Sigmoid colon (tissue), 4 donors: ENCODE data around the gene TSPAN18.

Experiments
- POLR2AphosphoS5 ChIP-seq, 4 donors: sonication (generic); formaldehyde crosslinking; IDR thresholded peaks; one replicate each; pipeline ENCODE4 v1.6.1; 2017; ENCODE audit warnings: antibody characterized with exemption in 4 of 4
- TF ChIP-seq, protein P1 (sequence below), 4 experiments: fragments of 450-650 bp in 3 of 4; fragments of 200-600 bp in 1 of 4; IDR thresholded peaks; one replicate each; pipeline ENCODE4 v1.5.1; 2016 to 2019; ENCODE audit warnings: antibody characterized with exemption in 4 of 4, mild to moderate bottlenecking in 3 of 4, moderate library complexity in 2 of 4

DNA sequence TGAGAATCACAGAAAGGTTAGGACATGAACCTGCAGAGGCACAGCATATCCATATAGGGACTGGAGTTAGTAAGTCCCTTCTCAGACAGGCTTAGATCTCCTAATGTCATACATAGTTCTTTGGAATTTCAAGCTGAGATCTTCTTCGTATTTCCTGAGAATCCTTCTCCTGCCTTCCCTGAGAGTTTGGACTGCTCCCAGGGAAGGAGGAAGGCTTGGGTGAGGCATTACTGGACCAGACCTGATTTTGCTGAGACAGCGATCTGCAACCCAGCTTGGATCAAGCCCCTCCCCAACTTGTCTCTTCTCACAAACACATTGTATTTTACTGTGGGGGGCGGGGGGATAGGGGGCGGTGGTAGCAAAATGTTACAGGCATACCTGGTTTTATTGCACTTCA is 108.5 kb downstream of the TSPAN18 start:
- TF ChIP-seq, protein P1, sequence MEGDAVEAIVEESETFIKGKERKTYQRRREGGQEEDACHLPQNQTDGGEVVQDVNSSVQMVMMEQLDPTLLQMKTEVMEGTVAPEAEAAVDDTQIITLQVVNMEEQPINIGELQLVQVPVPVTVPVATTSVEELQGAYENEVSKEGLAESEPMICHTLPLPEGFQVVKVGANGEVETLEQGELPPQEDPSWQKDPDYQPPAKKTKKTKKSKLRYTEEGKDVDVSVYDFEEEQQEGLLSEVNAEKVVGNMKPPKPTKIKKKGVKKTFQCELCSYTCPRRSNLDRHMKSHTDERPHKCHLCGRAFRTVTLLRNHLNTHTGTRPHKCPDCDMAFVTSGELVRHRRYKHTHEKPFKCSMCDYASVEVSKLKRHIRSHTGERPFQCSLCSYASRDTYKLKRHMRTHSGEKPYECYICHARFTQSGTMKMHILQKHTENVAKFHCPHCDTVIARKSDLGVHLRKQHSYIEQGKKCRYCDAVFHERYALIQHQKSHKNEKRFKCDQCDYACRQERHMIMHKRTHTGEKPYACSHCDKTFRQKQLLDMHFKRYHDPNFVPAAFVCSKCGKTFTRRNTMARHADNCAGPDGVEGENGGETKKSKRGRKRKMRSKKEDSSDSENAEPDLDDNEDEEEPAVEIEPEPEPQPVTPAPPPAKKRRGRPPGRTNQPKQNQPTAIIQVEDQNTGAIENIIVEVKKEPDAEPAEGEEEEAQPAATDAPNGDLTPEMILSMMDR (IDR thresholded peaks at IDR 0.05), result no peak
- TF ChIP-seq POLR2AphosphoS5 (IDR thresholded peaks at IDR 0.05), result no peak
